Putamen (tissue), 1 donor: ENCODE data around the gene NDUFB10.
A peak's percentile ranks its signal among the peaks of the same experiment; 100 is the strongest.

ENCODE experiments used
- DNase-seq: peaks from one replicate; pipeline ENCODE4 v3.0.0-alpha.2; 2016; ENCODE audit warnings: low spot score

NDUFB10 gene

DNA sequence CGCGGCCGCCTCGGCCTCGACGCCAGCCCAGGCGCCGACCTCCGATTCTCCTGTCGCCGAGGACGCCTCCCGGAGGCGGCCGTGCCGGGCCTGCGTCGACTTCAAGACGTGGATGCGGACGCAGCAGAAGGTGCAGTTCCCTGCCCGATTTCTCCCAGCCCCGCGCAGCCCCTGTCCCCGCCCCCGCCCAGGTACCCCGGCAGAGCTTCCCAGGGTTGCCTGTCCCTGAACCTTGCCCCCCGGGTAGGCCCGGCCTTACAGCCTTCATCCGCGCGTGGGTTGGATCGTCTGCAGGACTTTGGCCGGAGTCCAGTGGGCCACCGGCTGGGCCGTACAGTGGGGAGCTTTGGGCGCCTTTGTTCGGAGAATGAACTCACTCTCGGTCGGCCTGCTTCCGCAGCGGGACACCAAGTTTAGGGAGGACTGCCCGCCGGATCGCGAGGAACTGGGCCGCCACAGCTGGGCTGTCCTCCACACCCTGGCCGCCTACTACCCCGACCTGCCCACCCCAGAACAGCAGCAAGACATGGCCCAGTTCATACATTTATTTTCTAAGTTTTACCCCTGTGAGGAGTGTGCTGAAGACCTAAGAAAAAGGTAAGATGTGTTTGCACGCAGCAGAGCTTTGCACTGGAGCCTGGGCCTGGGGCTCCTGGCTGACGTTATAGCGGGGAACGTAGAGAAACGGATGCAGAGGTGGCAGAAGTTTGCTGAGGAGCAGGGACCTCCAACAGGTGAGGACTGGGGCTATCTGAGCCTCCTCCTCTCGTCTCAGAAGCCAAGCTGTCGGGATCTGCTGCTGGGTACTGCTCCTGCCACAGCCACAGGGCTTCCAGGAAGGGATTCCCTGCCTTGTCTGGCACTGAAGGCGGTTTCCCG, 25.2 kb downstream of the NDUFB10 start:
- DNase-seq: peak; percentile 31

DNA sequence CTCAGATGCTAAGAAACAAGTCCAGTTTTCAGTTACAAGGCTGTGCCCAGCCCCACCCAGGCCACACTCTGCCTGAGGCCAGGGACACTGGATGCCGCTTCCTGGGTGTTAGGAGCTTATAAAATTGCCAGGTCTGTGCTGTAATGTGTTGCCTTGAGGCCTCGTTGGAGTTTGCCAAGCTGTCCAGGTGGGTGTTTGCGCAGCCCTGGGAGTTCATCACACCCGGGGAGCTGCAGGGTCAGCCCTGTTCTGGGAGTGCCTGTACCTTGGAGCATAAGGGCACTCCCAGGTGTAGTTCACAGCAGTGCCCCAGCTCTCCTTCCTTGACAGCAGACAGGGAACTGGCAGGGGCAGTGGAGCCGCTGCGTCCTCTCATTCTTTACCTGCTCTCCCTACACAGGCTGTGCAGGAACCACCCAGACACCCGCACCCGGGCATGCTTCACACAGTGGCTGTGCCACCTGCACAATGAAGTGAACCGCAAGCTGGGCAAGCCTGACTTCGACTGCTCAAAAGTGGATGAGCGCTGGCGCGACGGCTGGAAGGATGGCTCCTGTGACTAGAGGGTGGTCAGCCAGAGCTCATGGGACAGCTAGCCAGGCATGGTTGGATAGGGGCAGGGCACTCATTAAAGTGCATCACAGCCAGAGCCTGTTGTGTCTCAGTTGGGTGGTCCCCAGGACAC, 26.3 kb downstream of the NDUFB10 start:
- DNase-seq: no peak

DNA sequence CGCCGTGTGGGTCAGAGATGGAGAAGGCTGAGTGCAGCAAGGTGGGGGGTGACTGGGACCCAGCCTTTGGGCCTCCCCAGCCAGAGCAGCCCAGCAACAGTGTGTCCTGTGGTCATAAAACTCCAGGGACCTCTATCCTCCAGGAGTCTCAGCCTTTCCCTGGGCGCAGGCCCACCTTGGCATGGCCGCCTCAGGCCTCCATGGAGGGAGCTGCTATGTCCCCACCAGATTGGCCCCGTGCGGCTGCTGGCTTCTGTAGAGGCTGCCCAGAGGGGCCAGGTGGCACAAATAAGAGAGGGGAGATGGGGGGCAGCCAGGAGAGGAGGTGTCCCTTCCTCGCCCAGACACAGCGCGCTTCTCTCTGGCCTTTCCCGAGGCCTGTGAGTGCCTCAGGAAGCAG, 27.9 kb downstream of the NDUFB10 start:
- no peak for DNase-seq

DNA sequence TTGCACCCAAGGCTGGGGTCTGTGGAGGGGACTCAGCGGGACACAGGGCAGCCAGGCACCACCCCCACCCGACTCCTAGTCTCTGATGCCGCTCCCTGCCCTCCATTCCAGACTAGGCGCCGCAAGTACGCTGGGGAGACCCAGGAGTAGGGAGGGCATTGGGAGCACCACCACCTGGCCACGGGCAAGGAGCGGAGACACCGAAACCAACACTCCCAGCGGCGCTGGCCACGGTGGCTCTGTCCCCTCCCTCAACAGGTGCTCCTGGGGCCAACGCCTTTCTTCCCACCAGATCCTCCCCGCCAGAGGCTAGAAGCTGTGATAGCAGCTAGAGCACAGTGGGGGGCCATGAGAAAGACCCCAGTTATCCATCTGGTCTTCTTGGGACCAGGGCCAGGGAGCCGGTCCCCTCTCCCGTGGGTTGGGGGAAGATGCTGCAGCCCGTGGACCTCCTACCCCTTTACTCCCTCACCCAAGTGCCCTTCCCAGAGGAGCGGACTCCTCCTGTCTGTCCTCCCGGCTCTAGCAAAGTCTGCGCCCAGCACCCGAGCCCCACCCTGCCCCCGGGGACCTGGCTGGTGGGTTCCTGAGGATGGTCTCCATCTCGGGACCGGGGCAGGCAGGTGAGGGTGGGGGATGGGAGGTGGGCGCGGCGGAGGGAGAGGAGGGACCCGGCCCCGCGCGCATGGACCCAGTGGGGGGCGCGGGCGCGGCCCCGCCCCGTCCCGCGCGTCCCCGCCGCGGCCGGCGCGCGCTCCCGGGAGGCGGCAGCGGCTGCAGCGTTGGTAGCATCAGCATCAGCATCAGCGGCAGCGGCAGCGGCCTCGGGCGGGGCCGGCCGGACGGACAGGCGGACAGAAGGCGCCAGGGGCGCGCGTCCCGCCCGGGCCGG, 30.1 kb downstream of the NDUFB10 start, which contains the start of gene SYNGR3:
Gene SYNGR3, plus strand, starts transcription at position 762 of the 892 bp plus-strand sequence. CDS start 133 bp downstream, outside the sequence.
- DNase-seq: no peak

DNA sequence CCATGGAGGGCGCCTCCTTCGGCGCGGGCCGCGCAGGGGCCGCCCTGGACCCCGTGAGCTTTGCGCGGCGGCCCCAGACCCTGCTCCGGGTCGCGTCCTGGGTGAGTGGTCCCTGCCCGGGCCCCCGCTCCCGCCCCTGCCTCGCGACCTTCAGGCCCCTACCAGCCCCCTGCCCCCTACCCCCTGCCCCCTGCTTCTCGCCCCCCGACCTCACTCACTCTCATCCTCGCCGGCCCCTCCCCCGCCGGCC, 30.7 kb downstream of the NDUFB10 start:
- no peak for DNase-seq

DNA sequence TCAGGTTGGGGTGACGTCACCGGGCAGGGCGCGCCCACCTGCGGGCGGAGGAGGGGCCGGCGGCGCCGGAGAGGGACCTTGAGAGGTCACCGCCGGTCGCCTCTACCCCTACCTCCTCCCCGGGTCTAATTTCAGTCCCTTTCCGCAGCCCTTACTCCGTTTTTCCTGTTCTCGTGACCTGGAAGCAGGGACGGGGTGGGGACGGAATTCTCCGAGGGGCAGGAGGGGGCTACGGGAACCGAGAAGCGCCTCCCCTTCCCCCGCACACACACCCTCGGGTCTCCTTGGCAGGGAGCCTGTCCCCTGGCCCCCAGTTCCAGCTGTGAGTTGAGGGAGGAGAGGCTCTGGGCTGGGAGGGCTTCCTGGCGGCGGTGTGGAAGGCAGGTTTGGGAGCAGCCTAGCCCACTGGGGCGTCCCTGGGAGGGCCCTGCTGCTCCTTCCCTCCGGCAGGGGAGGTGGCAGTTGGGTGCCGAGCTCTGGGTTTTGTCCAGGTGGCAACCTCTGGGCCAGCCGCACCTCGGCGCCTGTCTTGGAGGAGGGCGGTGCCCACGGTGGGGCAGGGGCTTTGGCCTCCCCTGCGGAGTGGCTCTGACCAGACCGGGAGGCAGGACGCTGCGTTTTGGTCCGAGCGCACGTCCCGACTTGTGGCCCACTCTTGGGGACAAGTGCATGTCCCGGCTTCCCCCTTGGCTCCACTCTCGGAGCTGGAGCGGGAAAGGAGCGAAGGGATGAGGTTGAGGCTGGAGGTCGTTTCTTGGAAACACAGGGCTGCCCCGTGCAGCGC, 31.2 kb downstream of the NDUFB10 start:
- no peak for DNase-seq

DNA sequence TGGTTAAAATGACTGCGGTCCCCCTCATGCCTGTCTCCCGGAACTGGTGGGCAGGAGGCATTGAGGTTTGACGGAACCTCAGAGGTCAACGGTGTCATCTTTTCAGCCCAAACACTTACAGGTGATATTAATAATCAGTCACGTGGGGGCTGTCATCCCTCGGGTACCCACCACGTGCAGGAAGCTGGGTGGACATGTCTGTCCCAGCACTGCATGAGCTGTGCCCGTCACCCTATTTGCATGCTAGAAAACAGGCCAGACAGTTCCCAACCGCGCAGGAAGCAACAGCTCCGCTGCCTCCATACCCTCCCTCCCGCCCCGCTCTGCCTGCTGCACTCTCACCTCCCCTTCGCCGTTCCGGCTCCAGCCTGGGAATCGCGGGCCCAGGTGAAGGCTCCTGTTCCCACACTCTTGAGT, 31.8 kb downstream of the NDUFB10 start:
- DNase-seq: no peak

DNA sequence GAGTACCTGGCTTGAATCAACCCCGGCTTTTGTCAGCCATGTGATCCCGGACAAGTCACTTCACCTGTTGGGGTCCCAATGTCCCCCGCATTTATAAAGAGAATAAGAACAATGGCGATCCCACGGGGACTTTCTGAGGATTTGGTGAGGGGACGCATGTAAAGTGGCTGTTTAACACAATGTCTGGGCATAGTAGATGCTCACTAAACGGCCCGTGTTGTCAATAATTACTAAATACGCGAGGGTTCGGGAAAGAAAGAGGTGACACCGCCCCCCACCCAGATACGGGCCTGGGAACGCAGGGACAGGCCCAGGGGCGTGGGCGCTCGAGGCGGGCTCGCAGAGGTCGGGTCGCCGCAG, 32.2 kb downstream of the NDUFB10 start:
- no peak for DNase-seq

DNA sequence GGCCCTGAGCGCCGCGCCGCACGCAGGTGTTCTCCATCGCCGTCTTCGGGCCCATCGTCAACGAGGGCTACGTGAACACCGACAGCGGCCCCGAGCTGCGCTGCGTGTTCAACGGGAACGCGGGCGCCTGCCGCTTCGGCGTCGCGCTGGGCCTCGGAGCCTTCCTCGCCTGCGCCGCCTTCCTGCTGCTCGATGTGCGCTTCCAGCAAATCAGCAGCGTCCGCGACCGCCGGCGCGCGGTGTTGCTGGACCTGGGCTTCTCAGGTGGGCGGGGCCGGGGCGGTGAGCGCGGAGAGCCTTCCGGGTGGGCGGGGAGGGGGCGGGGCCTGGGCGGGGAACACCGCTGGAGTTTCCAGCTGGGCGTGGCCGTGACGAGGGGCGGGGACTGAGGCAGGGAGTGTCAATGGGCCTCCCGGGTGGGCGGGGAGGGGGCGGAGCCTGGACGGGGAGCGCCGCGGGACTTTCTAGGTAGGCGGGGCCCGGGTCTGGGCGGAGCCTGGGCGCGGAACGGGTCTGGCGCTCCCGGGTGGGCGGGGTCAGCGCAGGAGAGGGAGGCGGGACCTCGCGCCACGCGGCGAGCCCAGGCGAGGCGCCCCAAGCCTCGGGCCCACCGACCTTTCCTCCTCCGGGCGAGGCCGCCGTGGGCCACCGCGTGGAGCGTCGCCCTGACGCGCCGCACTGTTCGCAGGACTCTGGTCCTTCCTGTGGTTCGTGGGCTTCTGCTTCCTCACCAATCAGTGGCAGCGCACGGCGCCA, 32.8 kb downstream of the NDUFB10 start:
- DNase-seq: peak; percentile 77

DNA sequence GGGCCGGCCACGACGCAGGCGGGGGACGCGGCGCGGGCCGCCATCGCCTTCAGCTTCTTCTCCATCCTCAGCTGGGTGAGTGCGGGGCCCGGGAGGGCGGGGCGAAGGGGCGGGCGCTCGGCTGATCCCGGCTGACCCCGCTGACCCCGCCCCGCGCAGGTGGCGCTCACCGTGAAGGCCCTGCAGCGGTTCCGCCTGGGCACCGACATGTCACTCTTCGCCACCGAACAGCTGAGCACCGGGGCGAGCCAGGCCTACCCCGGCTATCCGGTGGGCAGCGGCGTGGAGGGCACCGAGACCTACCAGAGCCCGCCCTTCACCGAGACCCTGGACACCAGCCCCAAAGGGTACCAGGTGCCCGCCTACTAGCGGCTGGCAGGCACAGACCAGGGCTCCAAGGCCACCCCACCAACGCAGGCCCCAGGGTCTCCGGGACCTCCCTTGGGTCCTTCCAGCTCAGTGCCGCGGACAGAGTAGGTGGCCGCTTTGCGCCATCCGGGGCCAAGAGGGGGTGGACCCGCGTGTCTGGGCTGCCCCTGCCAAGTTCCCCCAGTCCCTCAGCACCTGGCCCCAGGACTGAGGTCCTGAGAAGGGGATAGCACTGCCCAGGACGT, 33.5 kb downstream of the NDUFB10 start:
- DNase-seq: no peak

DNA sequence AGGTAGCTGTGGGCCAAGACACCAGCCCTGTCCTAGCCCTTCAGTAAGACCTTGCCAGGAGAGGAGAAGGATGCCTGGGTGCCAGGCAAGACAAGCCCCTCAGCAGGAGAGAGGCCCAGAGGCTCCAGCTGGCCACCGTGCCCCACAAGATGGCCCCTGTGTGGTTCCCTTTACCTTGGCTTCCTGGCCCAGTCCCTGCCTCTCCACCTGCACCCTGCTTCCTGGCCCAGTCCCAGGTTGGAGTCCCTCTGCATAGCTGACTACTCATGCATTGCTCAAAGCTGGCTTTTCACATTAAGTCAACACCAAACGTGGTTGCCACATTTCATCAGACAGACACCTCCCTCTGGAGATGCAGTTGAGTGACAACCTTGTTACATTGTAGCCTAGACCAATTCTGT, 34.4 kb downstream of the NDUFB10 start:
- DNase-seq: no peak

DNA sequence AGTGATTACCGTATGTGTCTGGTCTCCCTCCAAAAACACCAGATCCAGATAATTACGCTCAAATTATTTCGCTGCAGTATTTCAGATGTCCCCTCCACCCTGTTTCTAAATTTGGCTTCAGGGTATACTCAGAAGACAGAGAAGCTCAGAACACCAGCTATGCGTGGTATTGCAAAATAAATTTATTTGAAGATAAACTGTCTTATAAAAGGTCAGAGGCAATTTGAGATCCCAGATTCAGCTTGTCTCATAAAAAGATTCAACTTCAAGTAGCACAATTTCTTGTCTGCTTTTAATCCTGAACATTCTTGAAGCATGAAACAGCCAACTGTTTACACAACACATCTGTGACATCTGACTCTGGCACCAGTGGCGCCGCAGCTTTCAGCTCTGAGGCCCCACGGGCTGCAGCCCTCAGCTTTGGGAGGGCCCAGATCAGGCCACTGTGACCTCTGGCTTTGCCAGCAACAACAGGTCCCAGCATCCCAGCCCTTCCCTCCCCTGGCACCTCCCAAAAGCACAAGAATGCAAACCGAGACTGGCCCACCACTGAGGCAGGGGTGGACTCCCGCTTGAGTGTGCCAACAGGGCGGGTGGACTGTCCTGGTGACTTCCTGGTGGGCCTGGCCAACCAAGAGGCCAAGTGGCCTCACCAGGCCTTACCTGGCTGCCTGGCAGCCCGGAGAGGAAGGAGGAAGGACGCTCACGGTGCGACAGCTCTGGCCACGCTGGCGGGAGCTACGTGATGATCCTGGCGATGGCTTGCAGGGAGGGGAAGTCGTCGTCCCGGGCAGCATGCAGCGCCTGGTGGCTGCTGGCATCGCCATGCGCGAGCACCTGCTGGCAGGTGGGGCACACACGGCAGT, 38.4 kb downstream of the NDUFB10 start:
- DNase-seq: no peak

DNA sequence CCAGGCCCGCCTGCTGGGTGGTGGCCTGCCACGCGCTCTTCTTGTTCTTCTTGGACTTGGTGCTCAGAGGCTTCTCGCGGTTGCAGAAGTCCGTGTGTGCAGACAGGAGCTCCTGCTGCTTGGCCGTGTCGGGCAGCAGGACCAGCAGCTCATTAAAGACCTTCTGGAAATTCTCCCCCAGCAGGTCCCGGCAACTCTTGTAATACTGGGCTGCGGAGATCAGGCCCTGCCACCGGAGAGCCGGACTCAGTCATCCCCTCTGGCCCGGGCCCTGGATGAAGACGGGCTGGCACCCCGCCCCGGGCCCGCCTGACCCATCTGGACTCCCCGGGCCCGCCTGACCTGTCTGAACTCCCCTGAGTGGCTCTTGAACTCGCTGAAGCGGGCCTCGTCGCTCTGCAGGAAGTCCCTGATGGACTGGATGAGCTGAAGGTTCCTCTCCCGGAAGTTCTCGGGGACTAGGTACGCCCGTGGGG, 39.1 kb downstream of the NDUFB10 start:
- no peak for DNase-seq

DNA sequence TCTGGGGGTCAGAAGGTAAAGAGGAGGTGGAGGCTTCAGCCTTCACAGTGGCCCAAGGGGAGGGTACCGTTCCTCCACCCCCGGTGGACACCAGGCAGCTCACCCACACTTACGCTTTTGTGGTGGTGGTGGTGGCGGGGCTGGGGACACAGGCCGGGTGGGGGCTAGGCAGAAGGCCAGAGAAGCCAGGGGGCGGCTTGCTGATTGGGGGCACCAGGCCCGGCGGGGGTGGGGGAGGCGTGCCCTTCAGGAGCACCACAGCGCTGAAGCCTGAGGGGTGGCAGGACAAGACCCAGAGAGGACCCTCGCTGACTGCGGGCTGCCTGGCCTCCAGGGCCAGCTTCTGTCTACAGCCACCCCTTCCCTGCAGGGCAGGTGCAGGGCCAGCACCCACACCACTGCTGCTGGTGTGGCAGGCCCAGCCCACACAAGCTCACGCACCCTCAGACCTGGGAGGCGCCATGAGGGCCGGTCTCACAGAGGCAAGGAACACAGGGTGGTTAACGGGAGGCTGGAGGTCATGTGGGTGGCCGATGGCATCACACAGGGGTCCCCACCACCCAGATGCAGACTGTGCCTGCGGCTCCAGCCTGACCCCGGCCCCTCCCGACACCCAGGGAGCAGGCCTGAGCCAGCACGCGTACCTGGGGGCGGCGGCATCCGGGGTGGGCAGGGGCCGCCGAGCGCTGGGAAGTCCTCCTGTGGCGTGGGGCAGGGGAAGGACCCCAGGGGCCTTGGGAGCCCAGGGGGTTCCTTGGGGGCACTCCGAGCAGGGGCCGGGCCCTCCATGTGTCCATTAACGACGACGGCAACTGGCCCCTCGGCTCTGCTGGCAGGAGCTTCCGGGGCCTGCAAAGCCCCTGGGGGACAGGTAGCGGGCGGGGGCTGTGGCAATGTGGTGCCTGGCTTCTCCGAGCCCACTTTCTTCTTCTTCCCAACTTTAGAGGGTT, 39.8 kb downstream of the NDUFB10 start:
- DNase-seq: no peak

DNA sequence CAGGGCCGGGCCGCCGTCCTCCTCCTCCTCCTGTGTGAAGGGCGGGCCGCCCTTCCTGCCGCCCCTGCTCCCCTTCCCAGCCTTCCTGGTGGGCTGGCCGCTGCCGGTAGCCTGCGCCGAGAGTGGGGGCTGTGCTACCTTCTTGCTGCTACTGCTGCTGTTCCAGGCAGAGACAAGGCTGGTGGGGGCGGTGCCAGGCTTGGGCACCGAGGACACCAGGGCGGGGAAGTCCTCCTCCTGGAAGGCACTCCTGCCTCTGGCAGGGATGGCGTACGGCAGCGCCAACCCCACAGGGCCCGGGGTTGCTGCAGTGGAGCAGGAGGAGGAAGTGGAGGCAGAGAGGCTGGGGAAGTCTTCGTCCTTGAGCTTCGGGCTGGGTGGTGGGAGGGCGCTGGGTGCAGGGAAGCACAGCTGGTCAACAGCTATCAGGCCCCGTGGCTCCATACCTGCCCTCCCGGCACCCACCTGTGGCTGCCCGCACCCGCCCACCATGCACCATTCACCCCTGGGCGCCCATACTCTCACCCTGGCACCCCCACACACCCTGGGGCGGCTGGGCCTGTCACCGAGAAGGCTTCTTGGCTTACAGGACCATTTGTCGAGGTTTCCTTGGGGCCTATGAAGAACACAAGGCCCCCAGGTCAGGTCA, 40.7 kb downstream of the NDUFB10 start:
- DNase-seq: no peak

DNA sequence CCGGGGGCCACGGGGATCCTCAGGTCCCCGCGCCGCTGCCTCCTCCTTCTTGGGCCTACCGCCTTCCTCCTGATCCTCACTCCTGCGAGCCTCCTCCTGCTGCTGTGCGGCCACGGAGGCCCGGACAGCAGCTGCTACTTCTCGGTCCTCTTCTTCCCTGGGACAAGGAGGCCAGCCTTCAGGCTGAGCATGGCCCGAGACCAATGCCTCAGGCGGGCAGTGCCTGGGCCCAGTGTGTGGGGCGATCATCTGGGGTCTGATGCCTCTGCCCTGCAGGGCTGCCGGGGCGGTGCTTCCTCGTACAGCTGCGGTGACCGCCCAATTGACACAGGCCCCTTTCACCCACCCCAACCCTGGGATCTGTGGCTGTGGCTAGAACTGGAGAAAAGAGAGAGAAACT, 41.7 kb downstream of the NDUFB10 start:
- no peak for DNase-seq

DNA sequence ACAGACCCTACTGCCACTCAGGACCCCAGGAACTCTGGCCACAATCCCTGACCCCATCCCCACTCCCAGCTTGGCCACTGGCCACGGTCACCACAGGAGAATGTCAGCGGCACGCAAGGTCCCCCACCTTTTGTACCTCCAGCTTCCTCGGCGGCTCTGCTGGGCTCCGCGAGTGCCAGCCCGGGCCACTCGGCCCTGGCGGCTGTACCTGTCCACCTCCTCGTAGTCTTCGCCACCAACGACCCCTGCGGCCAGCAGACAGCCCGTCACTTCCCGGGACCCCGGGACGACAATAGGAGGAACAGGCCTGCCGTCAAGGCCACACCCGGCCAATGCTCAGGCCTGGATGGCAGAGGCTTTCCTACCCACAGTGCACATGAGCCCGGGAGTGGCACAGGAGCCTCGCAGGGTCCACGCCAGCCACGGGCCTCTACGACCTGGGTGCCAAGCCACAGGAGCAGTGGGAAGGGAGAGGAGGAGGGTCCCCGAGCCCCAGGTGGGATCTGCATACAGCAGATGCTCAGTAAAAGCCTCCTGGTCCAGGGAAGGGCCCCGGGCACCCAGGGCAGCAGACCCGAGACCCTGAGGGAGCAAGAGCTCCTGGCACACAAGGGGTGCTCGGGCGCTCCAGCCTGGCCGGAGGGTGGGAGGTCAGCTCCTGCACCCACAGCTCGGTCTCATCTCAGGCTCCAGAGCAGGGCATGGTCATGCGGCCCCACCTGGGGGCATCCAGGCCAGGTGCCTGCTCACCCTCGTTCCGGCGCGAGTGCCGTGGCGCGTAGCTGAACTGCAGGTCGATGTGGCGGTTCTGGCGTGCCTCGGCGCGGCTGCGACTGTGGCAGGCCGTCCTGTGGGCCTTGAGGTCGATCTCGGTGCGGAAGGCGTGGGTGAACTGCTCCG, 42.4 kb downstream of the NDUFB10 start:
- no peak for DNase-seq
